ENCODE results near the gene CEP104.

DNA sequence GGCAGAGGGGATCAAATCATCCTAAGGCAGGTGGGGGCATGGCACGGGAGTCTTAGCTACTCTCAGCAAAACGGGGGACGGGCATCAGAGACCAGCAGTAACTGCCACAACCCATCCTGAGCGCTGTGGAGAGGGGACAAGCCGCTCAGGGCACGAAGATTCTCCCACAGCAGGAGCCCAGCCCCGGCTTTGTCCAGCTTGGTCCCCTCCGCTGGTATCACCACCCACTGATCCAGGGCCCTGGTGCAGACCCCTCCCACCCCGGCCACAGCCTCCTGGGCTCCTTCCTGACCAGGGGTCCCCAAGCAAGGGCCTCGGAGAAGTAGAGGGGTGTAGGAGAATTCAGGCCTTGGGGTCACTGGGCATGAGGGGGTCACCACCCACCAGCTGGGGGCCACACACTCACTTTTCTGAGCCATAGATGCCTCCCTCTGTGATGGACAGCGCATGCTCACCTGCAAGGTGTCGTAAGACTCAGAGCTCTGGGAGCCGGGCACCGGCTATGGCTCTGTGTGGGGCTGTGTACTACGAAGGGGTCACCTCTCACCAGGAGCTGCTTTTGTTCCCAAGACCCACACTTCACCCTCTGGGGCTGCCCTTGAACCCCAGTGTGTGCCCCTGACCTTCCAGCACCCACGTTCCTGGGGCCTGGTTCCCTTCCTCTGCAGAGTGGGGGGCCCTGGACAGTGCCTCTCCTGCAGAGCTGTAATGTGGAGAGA is 86.8 kb downstream of the CEP104 start:
- no peak for TF ChIP-seq RNF2 (IDR thresholded peaks at IDR 0.05; ENCODE audit: borderline replicate concordance, low read depth)
- no peak for TF ChIP-seq HDAC2 (IDR thresholded peaks at IDR 0.05)
- TF ChIP-seq POLR2A (IDR thresholded peaks at IDR 0.05; ENCODE audit: low read length), result no peak
- TF ChIP-seq, protein P1, sequence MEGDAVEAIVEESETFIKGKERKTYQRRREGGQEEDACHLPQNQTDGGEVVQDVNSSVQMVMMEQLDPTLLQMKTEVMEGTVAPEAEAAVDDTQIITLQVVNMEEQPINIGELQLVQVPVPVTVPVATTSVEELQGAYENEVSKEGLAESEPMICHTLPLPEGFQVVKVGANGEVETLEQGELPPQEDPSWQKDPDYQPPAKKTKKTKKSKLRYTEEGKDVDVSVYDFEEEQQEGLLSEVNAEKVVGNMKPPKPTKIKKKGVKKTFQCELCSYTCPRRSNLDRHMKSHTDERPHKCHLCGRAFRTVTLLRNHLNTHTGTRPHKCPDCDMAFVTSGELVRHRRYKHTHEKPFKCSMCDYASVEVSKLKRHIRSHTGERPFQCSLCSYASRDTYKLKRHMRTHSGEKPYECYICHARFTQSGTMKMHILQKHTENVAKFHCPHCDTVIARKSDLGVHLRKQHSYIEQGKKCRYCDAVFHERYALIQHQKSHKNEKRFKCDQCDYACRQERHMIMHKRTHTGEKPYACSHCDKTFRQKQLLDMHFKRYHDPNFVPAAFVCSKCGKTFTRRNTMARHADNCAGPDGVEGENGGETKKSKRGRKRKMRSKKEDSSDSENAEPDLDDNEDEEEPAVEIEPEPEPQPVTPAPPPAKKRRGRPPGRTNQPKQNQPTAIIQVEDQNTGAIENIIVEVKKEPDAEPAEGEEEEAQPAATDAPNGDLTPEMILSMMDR (IDR thresholded peaks at IDR 0.05), result no peak
- TF ChIP-seq SREBF2 (IDR thresholded peaks at IDR 0.05), result no peak
